HepG2 (cell line): ENCODE measurements around the gene BCL2A1. TPM values are rescaled to one million over a fixed set of nuclear protein-coding genes. Genes with fewer than 3 reads are reported as not detected.
A peak's percentile ranks its signal among the peaks of the same experiment; 100 is the strongest.

Source experiments
- BRD4 ChIP-seq: sonication (generic); formaldehyde crosslinking; IDR thresholded peaks from 2 replicates; pipeline ENCODE4 v1.4.0; 2020; ENCODE audit warnings: missing genetic modification reagents
- DNMT1 ChIP-seq: sonication (generic); formaldehyde crosslinking; IDR thresholded peaks from 2 replicates; pipeline ENCODE4 v1.5.1; 2020; ENCODE audit warnings: mild to moderate bottlenecking, missing genetic modification reagents
- DNMT3B ChIP-seq: conservative IDR thresholded peaks from 2 replicates; pipeline ENCODE4 v1.6.1; 2016; ENCODE audit warnings: missing biosample characterization, control low read depth
- HNRNPK ChIP-seq: fragments of 200-400 bp; formaldehyde crosslinking; IDR thresholded peaks from 2 replicates; pipeline ENCODE4 v1.6.1; 2018; ENCODE audit warnings: low read length, low read depth, moderate library complexity, mild to moderate bottlenecking; ENCODE audit not compliant: poor library complexity, severe bottlenecking
- KAT2B ChIP-seq: fragments of 150-350 bp; IDR thresholded peaks from 2 replicates; pipeline ENCODE4 v1.6.1; 2014; ENCODE audit warnings: low read depth, low read length, borderline replicate concordance
- KDM6A ChIP-seq: IDR thresholded peaks from 2 replicates; pipeline ENCODE4 v1.6.1; 2016; ENCODE audit warnings: low read depth
- MED13 ChIP-seq: sonication (generic); formaldehyde crosslinking; IDR thresholded peaks from 2 replicates; pipeline ENCODE4 v1.5.0; 2020; ENCODE audit warnings: missing genetic modification reagents
- NFE2L1 ChIP-seq: sonication (generic); formaldehyde crosslinking; IDR thresholded peaks from 2 replicates; pipeline ENCODE4 v1.4.0; 2020; ENCODE audit warnings: missing genetic modification reagents, mild to moderate bottlenecking, borderline replicate concordance
- NFKB2 ChIP-seq: sonication (generic); formaldehyde crosslinking; IDR thresholded peaks from 2 replicates; pipeline ENCODE4 v1.4.0; 2020; ENCODE audit warnings: missing genetic modification reagents, borderline replicate concordance
- NR2F1 ChIP-seq, 2 experiments: fragments of 450-650 bp in 1 of 2; formaldehyde crosslinking in 1 of 2; IDR thresholded peaks; 2 replicates each; pipeline versions ENCODE4 v1.5.0 to v1.6.1; 2016 to 2020; ENCODE audit warnings: mild to moderate bottlenecking in 1 of 2, missing compliant biosample characterization in 1 of 2, missing genetic modification reagents in 1 of 2, moderate library complexity in 1 of 2
- REXO4 ChIP-seq: sonication (generic); formaldehyde crosslinking; IDR thresholded peaks from 2 replicates; pipeline ENCODE4 v1.8.0; 2022; ENCODE audit warnings: missing genetic modification reagents, mild to moderate bottlenecking, borderline replicate concordance
- TRIM24 ChIP-seq: sonication (generic); formaldehyde crosslinking; IDR thresholded peaks from 2 replicates; pipeline ENCODE4 v1.8.0; 2022; ENCODE audit warnings: mild to moderate bottlenecking, missing genetic modification reagents
- ZBTB8A ChIP-seq: sonication (generic); formaldehyde crosslinking; IDR thresholded peaks from 2 replicates; pipeline ENCODE4 v1.4.0; 2020; ENCODE audit warnings: mild to moderate bottlenecking, low read depth, missing genetic modification reagents, borderline replicate concordance
- ZFP90 ChIP-seq: sonication (generic); formaldehyde crosslinking; IDR thresholded peaks from 2 replicates; pipeline ENCODE4 v1.8.0; 2022; ENCODE audit warnings: missing genetic modification reagents, mild to moderate bottlenecking, inconsistent platforms, borderline replicate concordance
- ZNF761 ChIP-seq: sonication (generic); formaldehyde crosslinking; conservative IDR thresholded peaks from 2 replicates; pipeline ENCODE4 v1.4.0; 2020; ENCODE audit warnings: mild to moderate bottlenecking, missing genetic modification reagents
- ZSCAN22 ChIP-seq: sonication (generic); formaldehyde crosslinking; IDR thresholded peaks from 2 replicates; pipeline ENCODE4 v1.4.0; 2020; ENCODE audit warnings: mild to moderate bottlenecking, missing genetic modification reagents
- polyA plus RNA-seq, 8 experiments: library from polyadenylated mRNA; depleted of rRNA in 3 of 8; stranded (reverse) in 7 of 8; unstranded in 1 of 8; fragments of >200 nt; fragmentation: Illumina TruSeq in 4 of 8; extraction: Trizol in 4 of 8; gene quantifications; 2 replicates each; pipeline versions ENCODE4 v1.2.1 to v1.2.3, GENCODE V29; 2011 to 2016; ENCODE audit warnings: low read depth in 4 of 8, missing spikeins in 1 of 8, mixed read lengths in 1 of 8; ENCODE audit not compliant: insufficient read depth in 1 of 8
- total RNA-seq, 5 experiments: library from RNA; depleted of rRNA; stranded (reverse); fragments of >200 nt; fragmentation: Illumina TruSeq; extraction: Trizol; gene quantifications; 2 replicates each; pipeline ENCODE4 v1.2.3, GENCODE V29; 2016; ENCODE audit warnings: low read depth in 1 of 5
- TF ChIP-seq, protein P1 (sequence below): sonication (generic); formaldehyde crosslinking; IDR thresholded peaks from 2 replicates; pipeline ENCODE4 v1.4.0; 2020; ENCODE audit warnings: mild to moderate bottlenecking, missing genetic modification reagents
- TF ChIP-seq, protein P2 (sequence below): sonication (generic); formaldehyde crosslinking; IDR thresholded peaks from 2 replicates; pipeline ENCODE4 v1.4.0; 2020; ENCODE audit warnings: missing genetic modification reagents
- TF ChIP-seq, protein P3 (sequence below): sonication (generic); formaldehyde crosslinking; conservative IDR thresholded peaks from 2 replicates; pipeline ENCODE4 v1.4.0; 2020; ENCODE audit warnings: missing genetic modification reagents
- TF ChIP-seq, protein P4 (sequence below): sonication (generic); formaldehyde crosslinking; IDR thresholded peaks from 2 replicates; pipeline ENCODE4 v1.9.0; 2022; ENCODE audit warnings: low read depth, missing genetic modification reagents
- TF ChIP-seq, protein P5 (sequence below): sonication (generic); formaldehyde crosslinking; IDR thresholded peaks from 2 replicates; pipeline ENCODE4 v1.5.0; 2020; ENCODE audit warnings: missing genetic modification reagents, mild to moderate bottlenecking, borderline replicate concordance

BCL2A1 gene
- total and polyA plus RNA-seq, 2 of the 13 experiments (the other 11 are each of a cell fraction or from before 2014, with no cell fraction given): 0.08 to 0.31 TPM

DNA sequence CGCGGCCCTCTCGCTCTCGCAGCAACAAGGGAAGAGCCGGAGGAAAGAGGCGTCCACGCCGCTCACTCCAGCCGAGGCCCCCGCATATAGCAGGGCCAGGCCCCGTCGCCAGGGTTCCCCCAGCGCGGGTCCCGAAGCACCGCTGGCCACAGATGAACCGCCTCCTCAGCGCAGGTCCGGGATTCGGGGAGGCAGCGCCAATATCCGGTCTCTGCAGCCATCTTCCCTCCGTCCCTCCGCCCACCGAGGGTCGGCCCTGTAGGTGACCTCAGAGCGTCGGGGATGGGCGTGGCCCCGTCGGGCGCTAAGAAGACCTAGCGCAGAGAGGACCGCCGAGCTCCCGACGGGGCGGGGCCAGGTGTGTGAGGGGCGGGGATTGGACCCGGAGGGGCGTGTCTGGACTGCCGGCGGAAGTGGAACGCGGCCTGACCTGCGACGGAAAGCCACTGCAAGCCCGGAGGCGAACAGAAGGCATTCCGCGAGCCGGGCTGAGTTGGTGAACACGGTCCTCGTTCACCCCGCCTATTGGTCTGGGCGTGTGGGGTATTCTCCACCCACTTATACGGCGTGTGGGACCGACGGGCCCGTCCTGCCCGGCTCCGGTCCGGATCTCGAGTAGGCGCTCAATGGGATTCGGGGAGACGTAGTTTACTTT lies 47.4 kb downstream of the BCL2A1 start (continued):
- 0 out of 2 replicates have a peak, but pooled peaks have one; percentile 49 for TF ChIP-seq ZNF761 (CRISPR knock-in tag)
- TF ChIP-seq, protein P1, sequence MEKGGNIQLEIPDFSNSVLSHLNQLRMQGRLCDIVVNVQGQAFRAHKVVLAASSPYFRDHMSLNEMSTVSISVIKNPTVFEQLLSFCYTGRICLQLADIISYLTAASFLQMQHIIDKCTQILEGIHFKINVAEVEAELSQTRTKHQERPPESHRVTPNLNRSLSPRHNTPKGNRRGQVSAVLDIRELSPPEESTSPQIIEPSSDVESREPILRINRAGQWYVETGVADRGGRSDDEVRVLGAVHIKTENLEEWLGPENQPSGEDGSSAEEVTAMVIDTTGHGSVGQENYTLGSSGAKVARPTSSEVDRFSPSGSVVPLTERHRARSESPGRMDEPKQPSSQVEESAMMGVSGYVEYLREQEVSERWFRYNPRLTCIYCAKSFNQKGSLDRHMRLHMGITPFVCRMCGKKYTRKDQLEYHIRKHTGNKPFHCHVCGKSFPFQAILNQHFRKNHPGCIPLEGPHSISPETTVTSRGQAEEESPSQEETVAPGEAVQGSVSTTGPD (CRISPR knock-in tag): no peak
- no peak for TF ChIP-seq REXO4
- no peak for TF ChIP-seq NFE2L1 (CRISPR knock-in tag)
- TF ChIP-seq NR2F1 (CRISPR knock-in tag; IDR thresholded peaks at IDR 0.05): no peak; a peak in 1 of 4 replicates
- TF ChIP-seq, protein P2, sequence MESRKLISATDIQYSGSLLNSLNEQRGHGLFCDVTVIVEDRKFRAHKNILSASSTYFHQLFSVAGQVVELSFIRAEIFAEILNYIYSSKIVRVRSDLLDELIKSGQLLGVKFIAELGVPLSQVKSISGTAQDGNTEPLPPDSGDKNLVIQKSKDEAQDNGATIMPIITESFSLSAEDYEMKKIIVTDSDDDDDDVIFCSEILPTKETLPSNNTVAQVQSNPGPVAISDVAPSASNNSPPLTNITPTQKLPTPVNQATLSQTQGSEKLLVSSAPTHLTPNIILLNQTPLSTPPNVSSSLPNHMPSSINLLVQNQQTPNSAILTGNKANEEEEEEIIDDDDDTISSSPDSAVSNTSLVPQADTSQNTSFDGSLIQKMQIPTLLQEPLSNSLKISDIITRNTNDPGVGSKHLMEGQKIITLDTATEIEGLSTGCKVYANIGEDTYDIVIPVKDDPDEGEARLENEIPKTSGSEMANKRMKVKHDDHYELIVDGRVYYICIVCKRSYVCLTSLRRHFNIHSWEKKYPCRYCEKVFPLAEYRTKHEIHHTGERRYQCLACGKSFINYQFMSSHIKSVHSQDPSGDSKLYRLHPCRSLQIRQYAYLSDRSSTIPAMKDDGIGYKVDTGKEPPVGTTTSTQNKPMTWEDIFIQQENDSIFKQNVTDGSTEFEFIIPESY (CRISPR knock-in tag): no peak
- TF ChIP-seq, protein P3, sequence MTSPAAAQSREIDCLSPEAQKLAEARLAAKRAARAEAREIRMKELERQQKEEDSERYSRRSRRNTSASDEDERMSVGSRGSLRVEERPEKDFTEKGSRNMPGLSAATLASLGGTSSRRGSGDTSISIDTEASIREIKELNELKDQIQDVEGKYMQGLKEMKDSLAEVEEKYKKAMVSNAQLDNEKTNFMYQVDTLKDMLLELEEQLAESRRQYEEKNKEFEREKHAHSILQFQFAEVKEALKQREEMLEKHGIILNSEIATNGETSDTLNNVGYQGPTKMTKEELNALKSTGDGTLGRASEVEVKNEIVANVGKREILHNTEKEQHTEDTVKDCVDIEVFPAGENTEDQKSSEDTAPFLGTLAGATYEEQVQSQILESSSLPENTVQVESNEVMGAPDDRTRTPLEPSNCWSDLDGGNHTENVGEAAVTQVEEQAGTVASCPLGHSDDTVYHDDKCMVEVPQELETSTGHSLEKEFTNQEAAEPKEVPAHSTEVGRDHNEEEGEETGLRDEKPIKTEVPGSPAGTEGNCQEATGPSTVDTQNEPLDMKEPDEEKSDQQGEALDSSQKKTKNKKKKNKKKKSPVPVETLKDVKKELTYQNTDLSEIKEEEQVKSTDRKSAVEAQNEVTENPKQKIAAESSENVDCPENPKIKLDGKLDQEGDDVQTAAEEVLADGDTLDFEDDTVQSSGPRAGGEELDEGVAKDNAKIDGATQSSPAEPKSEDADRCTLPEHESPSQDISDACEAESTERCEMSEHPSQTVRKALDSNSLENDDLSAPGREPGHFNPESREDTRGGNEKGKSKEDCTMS (CRISPR knock-in tag): no peak
- no peak for TF ChIP-seq ZSCAN22 (CRISPR knock-in tag)
- 0 out of 2 replicates have a peak, but pooled peaks have one; percentile 69 for TF ChIP-seq ZFP90 (CRISPR knock-in tag)
- peak; percentile 46; the same call in 1 of the 2 replicates for TF ChIP-seq DNMT1 (CRISPR knock-in tag)
- TF ChIP-seq KAT2B: no peak
- TF ChIP-seq DNMT3B (CRISPR knock-in tag): no peak
- TF ChIP-seq, protein P4, sequence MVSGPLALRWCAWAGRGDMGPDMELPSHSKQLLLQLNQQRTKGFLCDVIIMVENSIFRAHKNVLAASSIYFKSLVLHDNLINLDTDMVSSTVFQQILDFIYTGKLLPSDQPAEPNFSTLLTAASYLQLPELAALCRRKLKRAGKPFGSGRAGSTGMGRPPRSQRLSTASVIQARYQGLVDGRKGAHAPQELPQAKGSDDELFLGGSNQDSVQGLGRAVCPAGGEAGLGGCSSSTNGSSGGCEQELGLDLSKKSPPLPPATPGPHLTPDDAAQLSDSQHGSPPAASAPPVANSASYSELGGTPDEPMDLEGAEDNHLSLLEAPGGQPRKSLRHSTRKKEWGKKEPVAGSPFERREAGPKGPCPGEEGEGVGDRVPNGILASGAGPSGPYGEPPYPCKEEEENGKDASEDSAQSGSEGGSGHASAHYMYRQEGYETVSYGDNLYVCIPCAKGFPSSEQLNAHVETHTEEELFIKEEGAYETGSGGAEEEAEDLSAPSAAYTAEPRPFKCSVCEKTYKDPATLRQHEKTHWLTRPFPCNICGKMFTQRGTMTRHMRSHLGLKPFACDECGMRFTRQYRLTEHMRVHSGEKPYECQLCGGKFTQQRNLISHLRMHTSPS (CRISPR knock-in tag): 0 out of 2 replicates have a peak, but pooled peaks have one; percentile 49
- TF ChIP-seq MED13 (CRISPR knock-in tag): no peak
- TF ChIP-seq NFKB2 (CRISPR knock-in tag): 0 out of 2 replicates have a peak, but pooled peaks have one; percentile 65
- TF ChIP-seq HNRNPK: no peak
- TF ChIP-seq TRIM24: no peak
- TF ChIP-seq, protein P5, sequence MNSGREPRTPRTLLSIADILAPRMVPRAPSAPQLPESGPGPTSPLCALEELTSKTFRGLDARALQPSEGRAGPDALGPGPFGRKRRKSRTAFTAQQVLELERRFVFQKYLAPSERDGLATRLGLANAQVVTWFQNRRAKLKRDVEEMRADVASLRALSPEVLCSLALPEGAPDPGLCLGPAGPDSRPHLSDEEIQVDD (CRISPR knock-in tag): no peak
- no peak for TF ChIP-seq KDM6A
- no peak; the same call in 1 of the 2 replicates for TF ChIP-seq BRD4 (CRISPR knock-in tag)
- TF ChIP-seq ZBTB8A: 0 out of 2 replicates have a peak, but pooled peaks have one; percentile 35
